ENCODE measurements around the gene ZNF195. TPM values are rescaled to one million over a fixed set of nuclear protein-coding genes. Genes with fewer than 3 reads are reported as not detected.

ZNF195 gene
- total and polyA plus RNA-seq, 4 donors, result 13.2 to 29.6 (median 19.6) TPM

GRCh38 chr11:3346587-3346986 lies 32.4 kb downstream of the ZNF195 start:
- no peak overlapping the region for H3K4me3 ChIP-seq
- no peak overlapping the region for H3K9ac ChIP-seq (ENCODE audit: insufficient read depth in 1 of 2, low read length in 2 of 2)
- peaks cover 0 to 8% (median 3%) of the 10 kb centered on the region in 4 donors for H3K9me3 ChIP-seq (ENCODE audit: control insufficient read depth in 4 of 4, insufficient read depth in 3 of 4, low read length in 3 of 4)
- WGBS, 2 donors, result 96 to 97% methylated on average over 9 of the region's 9 CpGs
- peaks cover 0 to 10% (median 8%) of the 10 kb centered on the region in 3 donors for H3K27me3 ChIP-seq (ENCODE audit: control insufficient read depth in 3 of 3, insufficient read depth in 3 of 3, low read length in 2 of 3)
- no peaks in the 10 kb centered on the region for H3K4me1 ChIP-seq (ENCODE audit: control insufficient read depth in 5 of 5, insufficient read depth in 5 of 5, low read length in 5 of 5)
- no peak overlapping the region for H3K27ac ChIP-seq (ENCODE audit: low read depth in 1 of 2, low read length in 1 of 2)
- TF ChIP-seq, protein P1, sequence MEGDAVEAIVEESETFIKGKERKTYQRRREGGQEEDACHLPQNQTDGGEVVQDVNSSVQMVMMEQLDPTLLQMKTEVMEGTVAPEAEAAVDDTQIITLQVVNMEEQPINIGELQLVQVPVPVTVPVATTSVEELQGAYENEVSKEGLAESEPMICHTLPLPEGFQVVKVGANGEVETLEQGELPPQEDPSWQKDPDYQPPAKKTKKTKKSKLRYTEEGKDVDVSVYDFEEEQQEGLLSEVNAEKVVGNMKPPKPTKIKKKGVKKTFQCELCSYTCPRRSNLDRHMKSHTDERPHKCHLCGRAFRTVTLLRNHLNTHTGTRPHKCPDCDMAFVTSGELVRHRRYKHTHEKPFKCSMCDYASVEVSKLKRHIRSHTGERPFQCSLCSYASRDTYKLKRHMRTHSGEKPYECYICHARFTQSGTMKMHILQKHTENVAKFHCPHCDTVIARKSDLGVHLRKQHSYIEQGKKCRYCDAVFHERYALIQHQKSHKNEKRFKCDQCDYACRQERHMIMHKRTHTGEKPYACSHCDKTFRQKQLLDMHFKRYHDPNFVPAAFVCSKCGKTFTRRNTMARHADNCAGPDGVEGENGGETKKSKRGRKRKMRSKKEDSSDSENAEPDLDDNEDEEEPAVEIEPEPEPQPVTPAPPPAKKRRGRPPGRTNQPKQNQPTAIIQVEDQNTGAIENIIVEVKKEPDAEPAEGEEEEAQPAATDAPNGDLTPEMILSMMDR (IDR thresholded peaks at IDR 0.05; ENCODE audit: control extremely low read depth, extremely low read depth), result no peak
- DNase-seq (no peak), ATAC-seq (ENCODE audit: insufficient read depth, low FRiP score) (no peak)
- H3K36me3 ChIP-seq (ENCODE audit: control insufficient read depth in 4 of 4, insufficient read depth in 4 of 4, low read length in 4 of 4), result no peaks in the 10 kb centered on the region

DNA sequence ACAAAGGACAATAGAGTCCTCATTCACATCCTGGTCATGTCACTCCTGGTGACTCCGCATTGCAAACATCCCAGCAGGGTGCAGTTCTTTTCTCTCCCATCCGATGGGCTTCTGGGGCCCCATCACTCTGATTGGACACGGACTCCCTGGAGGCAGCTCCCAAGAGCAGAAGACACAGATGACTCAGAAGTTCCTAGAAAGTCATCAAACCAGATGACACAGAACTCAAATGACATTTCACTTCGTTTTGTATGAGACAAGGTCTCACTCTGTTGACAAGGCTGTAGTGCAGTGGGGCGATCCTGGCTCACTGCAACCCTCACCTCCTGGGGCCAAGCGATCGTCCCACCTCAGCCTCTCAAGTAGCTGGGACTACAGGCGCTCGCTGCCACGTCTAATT lies 33.2 kb downstream of the ZNF195 start:
- no peak for ATAC-seq (ENCODE audit: insufficient read depth, low FRiP score)
- Histone ChIP-seq H3K9ac (ENCODE audit: insufficient read depth in 1 of 2, low read length in 2 of 2) (no peak overlapping the region), H3K36me3 (ENCODE audit: control insufficient read depth in 4 of 4, insufficient read depth in 4 of 4, low read length in 4 of 4) (no peaks in the 10 kb centered on the region), H3K4me1 (ENCODE audit: control insufficient read depth in 5 of 5, insufficient read depth in 5 of 5, low read length in 5 of 5) (no peaks in the 10 kb centered on the region), H3K9me3 (ENCODE audit: control insufficient read depth in 4 of 4, insufficient read depth in 3 of 4, low read length in 3 of 4) (peaks cover 0 to 8% (median 3%) of the 10 kb centered on the region in 4 donors), H3K27ac (ENCODE audit: low read depth in 1 of 2, low read length in 1 of 2) (no peak overlapping the region), H3K4me3 (no peak overlapping the region), H3K27me3 (ENCODE audit: control insufficient read depth in 3 of 3, insufficient read depth in 3 of 3, low read length in 2 of 3) (peaks cover 0 to 10% (median 8%) of the 10 kb centered on the region in 3 donors)
- WGBS, 2 donors, result 83 to 90% methylated on average over 10 of the region's 10 CpGs
- DNase-seq, result no peak
- TF ChIP-seq, protein P1 (IDR thresholded peaks at IDR 0.05; ENCODE audit: control extremely low read depth, extremely low read depth), result no peak

DNA sequence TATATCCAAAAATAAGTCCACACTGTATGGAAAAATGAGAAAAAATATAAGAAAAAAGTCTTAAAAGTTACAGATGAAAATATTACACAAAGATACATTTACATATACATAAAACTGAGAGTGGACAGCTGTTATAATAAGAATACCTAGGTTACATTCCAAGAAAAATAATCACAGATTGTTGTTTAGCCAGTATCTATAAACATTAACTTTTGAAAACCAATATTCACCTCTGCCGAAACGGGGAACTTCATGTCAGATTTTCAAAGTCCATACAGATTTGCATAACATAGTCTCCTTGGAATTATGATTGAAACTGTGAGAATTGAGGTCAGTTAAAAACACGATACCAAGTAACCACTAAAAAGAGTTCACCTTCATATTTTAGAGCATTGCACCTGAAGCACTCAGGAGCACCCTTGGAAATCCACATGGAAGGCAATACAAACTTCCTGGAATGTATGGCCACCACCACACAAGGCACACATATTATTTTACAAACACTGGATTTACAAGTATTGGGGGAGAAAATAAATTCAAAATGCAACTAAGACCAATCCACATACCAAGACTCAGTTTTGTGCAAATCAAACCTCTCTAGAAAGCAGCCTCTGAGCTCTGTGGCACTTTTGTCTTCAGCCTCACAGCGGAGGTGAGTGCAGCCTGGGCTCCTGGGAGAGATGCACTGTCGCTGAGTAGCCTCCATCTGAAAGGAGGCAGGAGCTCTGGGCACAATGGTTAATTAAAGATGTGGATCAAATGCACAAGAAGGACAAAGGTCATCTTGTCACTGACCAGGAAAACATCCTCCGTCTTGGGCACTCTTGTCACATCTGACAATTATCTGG lies 34.4 kb downstream of the ZNF195 start:
- Histone ChIP-seq H3K9me3 (ENCODE audit: control insufficient read depth in 4 of 4, insufficient read depth in 3 of 4, low read length in 3 of 4) (peaks cover 0 to 8% (median 3%) of the 10 kb centered on the region in 4 donors), H3K27ac (ENCODE audit: low read depth in 1 of 2, low read length in 1 of 2) (no peak overlapping the region), H3K36me3 (ENCODE audit: control insufficient read depth in 4 of 4, insufficient read depth in 4 of 4, low read length in 4 of 4) (no peaks in the 10 kb centered on the region), H3K4me1 (ENCODE audit: control insufficient read depth in 5 of 5, insufficient read depth in 5 of 5, low read length in 5 of 5) (peaks cover 0 to 1% (median 0%) of the 10 kb centered on the region in 5 donors), H3K4me3 (no peak overlapping the region), H3K27me3 (ENCODE audit: control insufficient read depth in 3 of 3, insufficient read depth in 3 of 3, low read length in 2 of 3) (peaks cover 0 to 10% (median 8%) of the 10 kb centered on the region in 3 donors), H3K9ac (ENCODE audit: insufficient read depth in 1 of 2, low read length in 2 of 2) (no peak overlapping the region)
- WGBS, 2 donors, result 76 to 84% methylated on average over 6 of the region's 6 CpGs
- TF ChIP-seq, protein P1 (IDR thresholded peaks at IDR 0.05; ENCODE audit: control extremely low read depth, extremely low read depth), result no peak
- ATAC-seq (ENCODE audit: insufficient read depth, low FRiP score) (no peak), DNase-seq (no peak)

All from lung (tissue), 12 donors.